Activated CD8-positive, alpha-beta T cell treated with anti-CD3 and anti-CD28 coated beads for 36 hours (primary cell): ENCODE measurements around the gene GAB1. TPM values are rescaled to one million over a fixed set of nuclear protein-coding genes. Genes with fewer than 3 reads are reported as not detected.

ENCODE experiments used
- ATAC-seq: fragments of 200-7000 bp; cut with Tn5 transposase; one replicate; pipeline ENCODE4 v1.10.0; 2021; ENCODE audit warnings: mild to moderate bottlenecking, moderate library complexity
- CTCF ChIA-PET: fragments of 350-600 bp; sonication (Branson Sonifier 250); formaldehyde crosslinking; loops from one replicate; lab custom pipeline; 2021; ENCODE audit warnings: antibody characterized with exemption; lab: Charles Lee
- POLR2A ChIA-PET: fragments of 350-600 bp; sonication (Branson Sonifier 250); formaldehyde crosslinking; loops from one replicate; lab custom pipeline; 2021; ENCODE audit warnings: antibody characterized with exemption; lab: Charles Lee
- DNase-seq: peaks from one replicate; pipeline ENCODE4 v3.0.0-alpha.2; 2020
- H3K27ac Mint-ChIP-seq: one replicate; pipeline ENCODE4 v1.8.0; 2021; ENCODE audit warnings: mild to moderate bottlenecking, mixed read lengths
- H3K27me3 Mint-ChIP-seq: one replicate; pipeline ENCODE4 v1.8.0; 2021; ENCODE audit warnings: mixed read lengths
- H3K36me3 Mint-ChIP-seq: one replicate; pipeline ENCODE4 v1.8.0; 2021; ENCODE audit warnings: low read depth, mixed read lengths
- H3K4me1 Mint-ChIP-seq: one replicate; pipeline ENCODE4 v1.8.0; 2021; ENCODE audit warnings: low read depth, mixed read lengths
- H3K4me3 Mint-ChIP-seq: one replicate; pipeline ENCODE4 v1.8.0; 2021; ENCODE audit warnings: mild to moderate bottlenecking, moderate library complexity, mixed read lengths
- H3K9me3 Mint-ChIP-seq: one replicate; pipeline ENCODE4 v1.8.0; 2021; ENCODE audit warnings: mixed read lengths
- intact Hi-C: fragments of 100-400 bp; cut with micrococcal nuclease; formaldehyde crosslinking; loops from one replicate; pipeline ENCODE4 v1.10.0; 2022
- total RNA-seq, 2 experiments: library from RNA; stranded (reverse); gene quantifications; one replicate each; pipeline ENCODE4 v1.2.3, GENCODE V29; 2021
- TF ChIP-seq, protein P1 (sequence below): fragments of 200-600 bp; IDR thresholded peaks from one replicate; pipeline ENCODE4 v1.8.0; 2022; ENCODE audit warnings: antibody characterized with exemption, mild to moderate bottlenecking

The GAB1 gene
- total RNA-seq, 2 experiments from 2014 or later = 0.20 to 0.34 TPM

- CTCF ChIA-PET = no interaction called here
- Mint-ChIP-seq H3K27me3 (no peaks in the 10 kb centered on the region), H3K36me3 (peaks cover 16% of the 10 kb centered on the region), H3K27ac (no peak overlapping the region), H3K4me3 (no peak overlapping the region), H3K4me1 (peaks cover 17% of the 10 kb centered on the region), H3K9me3 (no peaks in the 10 kb centered on the region)
- POLR2A ChIA-PET = interaction anchor here (1.8 kb wide), 1 partner anchor 9 kb away, joined by 6 read pairs; no protein-coding TSS in a partner anchor
- intact Hi-C loops = loop anchor here (2.0 to 10.0 kb wide), 2 partner anchors 153 to 327 kb away; partner anchors contain the start of gene USP38
- DNase-seq = no peak
- ATAC-seq = no peak
- TF ChIP-seq, protein P1, sequence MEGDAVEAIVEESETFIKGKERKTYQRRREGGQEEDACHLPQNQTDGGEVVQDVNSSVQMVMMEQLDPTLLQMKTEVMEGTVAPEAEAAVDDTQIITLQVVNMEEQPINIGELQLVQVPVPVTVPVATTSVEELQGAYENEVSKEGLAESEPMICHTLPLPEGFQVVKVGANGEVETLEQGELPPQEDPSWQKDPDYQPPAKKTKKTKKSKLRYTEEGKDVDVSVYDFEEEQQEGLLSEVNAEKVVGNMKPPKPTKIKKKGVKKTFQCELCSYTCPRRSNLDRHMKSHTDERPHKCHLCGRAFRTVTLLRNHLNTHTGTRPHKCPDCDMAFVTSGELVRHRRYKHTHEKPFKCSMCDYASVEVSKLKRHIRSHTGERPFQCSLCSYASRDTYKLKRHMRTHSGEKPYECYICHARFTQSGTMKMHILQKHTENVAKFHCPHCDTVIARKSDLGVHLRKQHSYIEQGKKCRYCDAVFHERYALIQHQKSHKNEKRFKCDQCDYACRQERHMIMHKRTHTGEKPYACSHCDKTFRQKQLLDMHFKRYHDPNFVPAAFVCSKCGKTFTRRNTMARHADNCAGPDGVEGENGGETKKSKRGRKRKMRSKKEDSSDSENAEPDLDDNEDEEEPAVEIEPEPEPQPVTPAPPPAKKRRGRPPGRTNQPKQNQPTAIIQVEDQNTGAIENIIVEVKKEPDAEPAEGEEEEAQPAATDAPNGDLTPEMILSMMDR = no peak
Observed at GRCh38 chr4:143511906-143512305, 175.2 kb downstream of the GAB1 start.

DNA sequence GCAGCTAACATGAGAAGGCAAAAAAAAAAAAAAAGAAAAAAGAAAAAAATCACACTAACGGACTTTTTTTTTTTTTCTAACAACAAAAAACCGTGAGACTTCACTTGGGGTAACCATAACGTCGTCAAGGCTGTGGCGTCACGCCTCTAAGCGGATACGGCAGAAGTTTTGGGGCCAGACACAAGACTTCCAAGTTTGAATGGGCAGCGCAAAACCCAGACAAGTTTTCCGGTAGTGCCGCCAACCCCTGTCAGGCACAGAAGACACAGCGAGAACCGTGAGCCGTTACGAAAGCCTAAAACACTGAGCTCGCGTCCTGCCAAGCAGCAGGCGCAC, 176.3 kb downstream of the GAB1 start:
- intact Hi-C loops = loop anchor here (2.0 to 10.0 kb wide), 2 partner anchors 154 to 328 kb away; partner anchors contain the start of gene USP38
- H3K27me3 Mint-ChIP-seq = no peaks in the 10 kb centered on the region
- TF ChIP-seq, protein P1 = no peak
- DNase-seq (peak; percentile 90), ATAC-seq (peak; percentile 41)
- ChIA-PET POLR2A (interaction anchor here (0.6 to 2.3 kb wide), 4 partner anchors 10 to 329 kb away, joined by 3 to 6 read pairs (median 6); partner anchors contain the start of gene USP38), CTCF (interaction anchor here (2.9 kb wide), 1 partner anchor 46 kb away, joined by 9 read pairs; no protein-coding TSS in a partner anchor)
- H3K4me3 Mint-ChIP-seq = peak overlapping the region; percentile 95
- H3K36me3 Mint-ChIP-seq = peaks cover 24% of the 10 kb centered on the region
- peak overlapping the region; percentile 93 for H3K27ac Mint-ChIP-seq
- H3K4me1 Mint-ChIP-seq = peaks cover 24% of the 10 kb centered on the region
- H3K9me3 Mint-ChIP-seq = no peaks in the 10 kb centered on the region

GRCh38 chr4:143513314-143514168, 176.9 kb downstream of the GAB1 start, which contains the start of gene SMARCA5:
Gene SMARCA5 (plus strand): TSS chr4:143513702. CDS start chr4:143513925, 223 bp downstream.
- Mint-ChIP-seq H3K36me3 (peaks cover 24% of the 10 kb centered on the region), H3K4me1 (peaks cover 22% of the 10 kb centered on the region), H3K27me3 (no peaks in the 10 kb centered on the region), H3K27ac (peak within 1 kb of the TSS; percentile 93), H3K9me3 (no peaks in the 10 kb centered on the region), H3K4me3 (peak within 1 kb of the TSS; percentile 95)
- intact Hi-C loops = loop anchor here (2.0 to 10.0 kb wide), 2 partner anchors 155 to 329 kb away; partner anchors contain the start of gene USP38
- peak; percentile 97 for DNase-seq
- TF ChIP-seq, protein P1 = no peak
- POLR2A ChIA-PET = interaction anchor here (0.6 to 2.3 kb wide), 5 partner anchors 10 to 329 kb away, joined by 3 to 6 read pairs (median 5); partner anchors contain the start of gene USP38
- ATAC-seq = peak; percentile 85
- CTCF ChIA-PET = interaction anchor here (1.3 to 2.9 kb wide), 2 partner anchors 45 to 329 kb away, joined by 3 to 9 read pairs; partner anchors contain the start of gene USP38

GRCh38 chr4:143514169-143514495, 177.5 kb downstream of the GAB1 start:
- TF ChIP-seq, protein P1 = no peak
- ATAC-seq (no peak), DNase-seq (no peak)
- Mint-ChIP-seq H3K36me3 (peaks cover 30% of the 10 kb centered on the region), H3K27me3 (no peaks in the 10 kb centered on the region), H3K27ac (peak overlapping the region; percentile 93), H3K4me3 (peak overlapping the region; percentile 95), H3K4me1 (peaks cover 27% of the 10 kb centered on the region), H3K9me3 (no peaks in the 10 kb centered on the region)
- intact Hi-C loops = loop anchor here (10.0 kb wide), 1 partner anchor 329 kb away; the partner anchor contains the start of gene USP38
- ChIA-PET CTCF (interaction anchor here (1.3 to 2.9 kb wide), 3 partner anchors 18 to 329 kb away, joined by 3 to 9 read pairs (median 4); partner anchors contain the start of gene USP38), POLR2A (interaction anchor here (1.4 to 2.3 kb wide), 3 partner anchors 11 to 330 kb away, joined by 3 to 6 read pairs (median 5); partner anchors contain the start of gene USP38)
